Embryonic facial prominence (tissue), 1 donor: ENCODE results near the gene KRTAP5-1.

Experiments used
- DNase-seq: peaks from one replicate; pipeline ENCODE4 v3.0.0-alpha.2; 2016; ENCODE audit errors: extremely low spot score

The KRTAP5-1 gene

GRCh38 chr11:1560649-1561251 lies 24.3 kb downstream of the KRTAP5-1 start:
- no peak for DNase-seq

DNA sequence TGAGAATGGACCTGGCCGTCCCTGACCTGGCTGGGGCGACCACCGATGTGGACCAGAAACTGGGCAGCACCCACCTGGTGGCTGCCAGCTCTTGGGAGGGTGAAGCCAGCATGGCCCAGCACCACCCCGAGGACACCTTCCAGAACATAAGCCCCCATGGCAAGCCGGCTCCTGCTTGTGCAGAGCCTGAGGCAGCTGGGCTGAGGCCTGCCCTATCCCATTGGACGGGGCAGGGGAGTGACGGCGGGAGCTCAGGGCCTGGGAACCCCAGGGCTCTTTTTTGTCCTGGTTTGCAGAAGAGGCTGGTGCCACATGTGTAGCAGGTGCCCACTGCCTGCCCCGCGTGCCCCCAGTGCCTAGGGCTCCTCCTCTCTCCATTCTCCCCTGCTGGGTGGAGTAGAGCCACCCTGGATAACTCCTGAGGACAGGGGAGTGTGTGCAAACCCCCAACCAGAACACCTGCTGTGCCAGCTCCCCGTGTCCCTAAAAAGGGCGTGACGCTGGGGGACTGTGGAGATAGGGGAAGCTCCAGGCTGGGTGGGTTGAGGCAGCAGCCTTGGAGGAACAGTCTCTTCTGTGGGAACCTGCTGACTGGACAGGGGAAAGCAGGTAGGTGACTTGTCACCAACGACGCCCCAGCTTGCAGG lies 25.0 kb downstream of the KRTAP5-1 start:
- no peak for DNase-seq

DNA sequence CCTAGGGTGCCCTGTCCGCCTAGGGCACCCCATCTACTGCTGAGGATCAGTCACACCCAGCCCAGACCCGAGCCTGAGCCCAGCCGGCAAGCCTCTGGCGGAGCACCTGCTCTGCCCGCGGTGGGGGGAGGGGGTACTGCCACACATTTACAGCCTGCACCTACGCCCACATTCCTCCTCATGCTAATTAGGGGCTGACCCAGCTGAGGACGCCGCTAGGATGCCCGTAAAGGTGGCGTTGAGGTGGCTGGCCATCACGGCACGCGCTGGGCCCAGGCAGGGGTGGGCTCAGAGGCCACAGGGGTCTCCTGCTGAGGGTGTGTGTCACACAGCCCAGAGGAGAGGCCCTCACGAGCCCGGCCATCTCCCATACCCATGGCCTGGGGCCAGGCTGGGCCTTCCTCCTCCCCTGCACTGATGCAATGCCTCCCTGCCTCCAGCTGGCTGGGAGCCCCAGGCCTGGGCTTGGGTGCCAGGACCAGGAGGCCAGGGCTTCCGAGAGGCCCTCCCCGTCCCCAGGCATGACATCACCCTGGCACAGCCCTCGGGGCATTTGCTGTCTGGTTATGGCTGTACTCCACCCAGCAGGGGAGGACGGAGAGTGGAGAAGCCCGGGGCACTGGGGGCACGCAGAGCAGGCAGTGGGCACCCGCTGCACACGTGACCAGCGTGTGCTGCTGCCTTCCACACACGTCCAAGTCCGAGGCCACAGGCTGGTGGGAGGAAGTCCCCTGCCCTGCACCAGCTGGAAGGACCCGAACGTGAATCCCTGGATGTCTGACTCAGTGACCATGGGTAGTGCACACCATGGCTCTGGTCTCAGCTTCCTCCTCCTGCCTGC lies 25.8 kb downstream of the KRTAP5-1 start:
- DNase-seq: no peak

- no peak for DNase-seq
These were observed 26.3 kb downstream of the KRTAP5-1 start for GRCh38 chr11:1558775-1559110.

- no peak for DNase-seq
These were observed 26.9 kb downstream of the KRTAP5-1 start for GRCh38 chr11:1557904-1558774.

GRCh38 chr11:1557051-1557884 lies 27.8 kb downstream of the KRTAP5-1 start:
- DNase-seq: no peak

GRCh38 chr11:1556278-1556902 lies 28.7 kb downstream of the KRTAP5-1 start:
- no peak for DNase-seq

- DNase-seq: no peak
These were observed 29.4 kb downstream of the KRTAP5-1 start for GRCh38 chr11:1555713-1556153.

GRCh38 chr11:1554981-1555712 lies 29.9 kb downstream of the KRTAP5-1 start:
- no peak for DNase-seq

- DNase-seq: no peak
These were observed 31.1 kb downstream of the KRTAP5-1 start for GRCh38 chr11:1553808-1554594.

GRCh38 chr11:1549338-1550330 lies 35.4 kb downstream of the KRTAP5-1 start:
- DNase-seq: no peak

DNA sequence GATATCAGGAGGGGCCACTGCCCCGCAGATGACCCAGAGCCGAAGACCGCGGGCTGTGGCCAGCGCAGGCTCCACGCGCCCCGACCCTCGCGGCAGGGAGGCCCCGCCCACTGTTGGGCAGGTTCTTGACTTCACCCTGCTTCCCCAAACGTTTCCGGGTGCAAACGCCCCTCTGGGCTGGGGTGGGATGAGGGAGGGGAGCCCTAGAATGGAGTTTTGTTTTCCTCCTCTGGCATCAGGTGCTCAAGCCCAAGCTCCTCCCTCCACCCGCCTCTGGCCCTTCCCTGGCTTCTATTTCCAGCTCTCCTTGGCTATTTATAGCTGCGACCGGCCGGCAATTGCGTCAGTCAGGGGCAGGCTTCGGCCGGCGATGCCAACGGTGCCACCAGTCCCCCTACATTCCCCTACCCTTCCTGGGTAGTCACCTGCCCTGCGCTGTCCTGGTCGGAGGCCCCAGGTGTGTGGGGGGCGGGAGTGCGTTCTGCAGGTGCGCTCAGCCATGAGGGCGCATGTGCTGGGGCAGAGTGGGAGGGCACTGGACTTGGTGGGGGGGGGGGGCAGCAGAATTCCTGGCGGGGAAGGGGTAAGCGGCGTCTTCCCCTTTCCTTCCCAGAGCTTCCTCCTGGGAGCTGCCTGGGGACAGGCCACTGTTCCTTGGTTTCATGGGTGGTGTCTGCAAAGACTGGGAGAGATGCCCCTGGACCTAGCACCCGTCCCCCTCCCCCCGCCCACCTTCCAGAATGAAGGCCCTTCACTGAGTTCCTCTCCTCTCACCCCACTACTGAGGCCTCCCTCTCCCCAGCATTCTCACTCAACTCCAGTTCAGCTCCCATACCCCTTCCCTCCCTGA lies 36.6 kb downstream of the KRTAP5-1 start:
- DNase-seq: no peak

GRCh38 chr11:1547467-1548098 lies 37.5 kb downstream of the KRTAP5-1 start:
- no peak for DNase-seq

- no peak for DNase-seq
These were observed 38.3 kb downstream of the KRTAP5-1 start for GRCh38 chr11:1546536-1547466.

GRCh38 chr11:1546077-1546535 lies 39.0 kb downstream of the KRTAP5-1 start:
- no peak for DNase-seq
